HepG2 (cell line): ENCODE results near the gene IQCN. TPM values are rescaled to one million over a fixed set of nuclear protein-coding genes. Genes with fewer than 3 reads are reported as not detected.

Experiments used
- CREM ChIP-seq, 2 experiments: sonication (generic) in 1 of 2; formaldehyde crosslinking in 1 of 2; IDR thresholded peaks; 2 replicates each; pipeline versions ENCODE4 v1.4.0 to v1.6.1; 2016 to 2020; ENCODE audit warnings: antibody characterized with exemption in 1 of 2, mild to moderate bottlenecking in 1 of 2, missing genetic modification reagents in 1 of 2
- E2F5 ChIP-seq: sonication (generic); formaldehyde crosslinking; conservative IDR thresholded peaks from 2 replicates; pipeline ENCODE4 v1.4.0; 2020; ENCODE audit warnings: missing genetic modification reagents
- FOXJ3 ChIP-seq: sonication (generic); formaldehyde crosslinking; IDR thresholded peaks from 2 replicates; pipeline ENCODE4 v1.4.0; 2020; ENCODE audit warnings: missing genetic modification reagents, mild to moderate bottlenecking, borderline replicate concordance
- HBP1 ChIP-seq: IDR thresholded peaks from 2 replicates; pipeline ENCODE4 v1.6.1; 2016; ENCODE audit warnings: low read depth, control low read depth
- HHEX ChIP-seq: IDR thresholded peaks from 2 replicates; pipeline ENCODE4 v1.6.1; 2016; ENCODE audit warnings: control low read depth
- HNRNPL ChIP-seq: fragments of 200-400 bp; formaldehyde crosslinking; IDR thresholded peaks from 2 replicates; pipeline ENCODE4 v1.6.1; 2017; ENCODE audit warnings: mild to moderate bottlenecking, low read depth, low read length
- HNRNPUL1 ChIP-seq: fragments of 200-400 bp; formaldehyde crosslinking; IDR thresholded peaks from 2 replicates; pipeline ENCODE4 v1.6.1; 2017; ENCODE audit warnings: low read depth, mild to moderate bottlenecking, low read length, moderate library complexity
- KAT2B ChIP-seq: fragments of 150-350 bp; IDR thresholded peaks from 2 replicates; pipeline ENCODE4 v1.6.1; 2014; ENCODE audit warnings: low read depth, low read length, borderline replicate concordance
- KDM3A ChIP-seq: IDR thresholded peaks from 2 replicates; pipeline ENCODE4 v1.6.1; 2018; ENCODE audit warnings: low read depth, missing compliant biosample characterization
- KLF16 ChIP-seq, 2 experiments: sonication (generic) in 1 of 2; formaldehyde crosslinking in 1 of 2; IDR thresholded peaks; 2 replicates each; pipeline versions ENCODE4 v1.6.1 to v1.8.0; 2016 to 2023; ENCODE audit warnings: missing genetic modification reagents in 2 of 2, missing compliant biosample characterization in 1 of 2
- LBX2 ChIP-seq: sonication (generic); formaldehyde crosslinking; IDR thresholded peaks from 2 replicates; pipeline ENCODE4 v1.5.0; 2020; ENCODE audit warnings: missing genetic modification reagents, mild to moderate bottlenecking, borderline replicate concordance
- MYC ChIP-seq: sonication (generic); formaldehyde crosslinking; IDR thresholded peaks from 2 replicates; pipeline ENCODE4 v1.9.0; 2021; ENCODE audit warnings: missing genetic modification reagents, borderline replicate concordance
- TFAP4 ChIP-seq: sonication (generic); IDR thresholded peaks from 2 replicates; pipeline ENCODE4 v1.6.1; 2016; ENCODE audit warnings: low read depth, borderline replicate concordance
- TRIM22 ChIP-seq: fragments of 450-650 bp; IDR thresholded peaks from 2 replicates; pipeline ENCODE4 v1.6.1; 2017
- ZBTB10 ChIP-seq: sonication (generic); formaldehyde crosslinking; IDR thresholded peaks from 2 replicates; pipeline ENCODE4 v1.4.0; 2020; ENCODE audit warnings: missing genetic modification reagents, borderline replicate concordance
- ZNF20 ChIP-seq: sonication (generic); formaldehyde crosslinking; IDR thresholded peaks from 2 replicates; pipeline ENCODE4 v1.4.0; 2020; ENCODE audit warnings: mild to moderate bottlenecking, moderate library complexity, missing genetic modification reagents
- ZNF547 ChIP-seq: sonication (generic); formaldehyde crosslinking; IDR thresholded peaks from 2 replicates; pipeline ENCODE4 v1.5.1; 2020; ENCODE audit warnings: mild to moderate bottlenecking, missing genetic modification reagents
- ZNF652 ChIP-seq: IDR thresholded peaks from 2 replicates; pipeline ENCODE4 v1.6.1; 2016; ENCODE audit warnings: low read depth, borderline replicate concordance
- ZNF878 ChIP-seq: sonication (generic); formaldehyde crosslinking; IDR thresholded peaks from 2 replicates; pipeline ENCODE4 v1.8.1; 2023; ENCODE audit warnings: mild to moderate bottlenecking, missing genetic modification reagents, moderate library complexity
- polyA plus RNA-seq, 8 experiments: library from polyadenylated mRNA; depleted of rRNA in 3 of 8; stranded (reverse) in 7 of 8; unstranded in 1 of 8; fragments of >200 nt; fragmentation: Illumina TruSeq in 4 of 8; extraction: Trizol in 4 of 8; gene quantifications; 2 replicates each; pipeline versions ENCODE4 v1.2.1 to v1.2.3, GENCODE V29; 2011 to 2016; ENCODE audit warnings: low read depth in 4 of 8, missing spikeins in 1 of 8, mixed read lengths in 1 of 8; ENCODE audit not compliant: insufficient read depth in 1 of 8
- total RNA-seq, 5 experiments: library from RNA; depleted of rRNA; stranded (reverse); fragments of >200 nt; fragmentation: Illumina TruSeq; extraction: Trizol; gene quantifications; 2 replicates each; pipeline ENCODE4 v1.2.3, GENCODE V29; 2016; ENCODE audit warnings: low read depth in 1 of 5

The IQCN gene
- total and polyA plus RNA-seq, 2 of the 13 experiments (the other 11 are each of a cell fraction or from before 2014, with no cell fraction given), result 0.04 to 0.18 TPM

- peak; percentile 82; the same call in 1 of the 2 replicates for TF ChIP-seq HNRNPL
- no peak for TF ChIP-seq ZNF652
- TF ChIP-seq HNRNPUL1, result no peak
- peak in 1 of 2 experiments; percentile 48; a peak in 1 of 4 replicates for TF ChIP-seq KLF16 (CRISPR knock-in tag; IDR thresholded peaks at IDR 0.05)
- no peak for TF ChIP-seq HHEX
- TF ChIP-seq TRIM22, result no peak
- 0 out of 2 replicates have a peak, but pooled peaks have one; percentile 25 for TF ChIP-seq LBX2 (CRISPR knock-in tag)
- no peak for TF ChIP-seq HBP1 (CRISPR knock-in tag)
- TF ChIP-seq KAT2B, result no peak
- TF ChIP-seq MYC (CRISPR knock-in tag), result peak; percentile 73; the same call in 1 of the 2 replicates
- peak; percentile 89; the same call in 1 of the 2 replicates for TF ChIP-seq ZBTB10
- TF ChIP-seq KDM3A (CRISPR knock-in tag), result 0 out of 2 replicates have a peak, but pooled peaks have one; percentile 27
- TF ChIP-seq CREM (IDR thresholded peaks at IDR 0.05), result no peak
- TF ChIP-seq CREM (CRISPR knock-in tag; IDR thresholded peaks at IDR 0.05), result no peak
- no peak for TF ChIP-seq ZNF20 (CRISPR knock-in tag)
- TF ChIP-seq ZNF547 (CRISPR knock-in tag), result no peak; the same call in 1 of the 2 replicates
- peak; percentile 69; the same call in 1 of the 2 replicates for TF ChIP-seq TFAP4
- no peak for TF ChIP-seq ZNF878 (CRISPR knock-in tag)
- no peak; the same call in none of the 2 replicates for TF ChIP-seq E2F5 (CRISPR knock-in tag)
- TF ChIP-seq FOXJ3 (CRISPR knock-in tag), result no peak; the same call in 1 of the 2 replicates
Observed at GRCh38 chr19:18280247-18281081, 6.2 kb upstream of the IQCN start (continued).
